HepG2 (cell line): Measurements from ENCODE around the gene IZUMO4. TPM values are rescaled to one million over a fixed set of nuclear protein-coding genes. Genes with fewer than 3 reads are reported as not detected.

Experiments used
- ATAC-seq: fragments of 200-7000 bp; cut with Tn5 transposase; 3 replicates; pipeline ENCODE4 v1.9.1; 2020; ENCODE audit warnings: mild to moderate bottlenecking, moderate library complexity
- BruUV-seq: library from RNA; stranded (reverse); fragments of 400-500 nt; replicated peaks from 2 replicates; lab custom pipeline; 2021; lab: Mats Ljungman, UMichigan
- CTCF ChIA-PET: fragments of 300-600 bp; formaldehyde crosslinking; extraction: SDS; loops from one replicate; lab custom pipeline; 2021; ENCODE audit warnings: low total read pairs, inconsistent platforms, low intra/inter-chr PET ratio; lab: Yijun Ruan, JAX
- POLR2A ChIA-PET: fragments of 350-600 bp; sonication (Branson Sonifier 250); formaldehyde crosslinking; loops from one replicate; lab custom pipeline; 2020; ENCODE audit warnings: antibody characterized with exemption, inconsistent platforms; lab: Yijun Ruan, JAX
- DNase-seq: peaks from one replicate; pipeline ENCODE4 v3.0.0-alpha.2; 2015; ENCODE audit warnings: low spot score
- FAIRE-seq: peaks from 3 replicates; lab custom pipeline; 2011; peaks lifted over from hg19 to GRCh38; lab: Jason Lieb, UNC
- H2AFZ ChIP-seq: one replicate; pipeline ENCODE4 v1.6.1; 2011; ENCODE audit warnings: low read length, inconsistent platforms
- H3K27ac ChIP-seq: fragments of 300-600 bp; 3 replicates; pipeline ENCODE4 v1.8.0; 2011; ENCODE audit warnings: mixed run types, mild to moderate bottlenecking, mixed read lengths, low read length, inconsistent platforms; ENCODE audit not compliant: insufficient read depth; ENCODE audit errors: extremely low read length
- H3K27me3 ChIP-seq, 2 experiments: fragments of 200-600 bp in 1 of 2; 2 replicates in 1 of 2; 3 replicates in 1 of 2; pipeline versions ENCODE4 v1.6.0 to v1.8.0; 2011; ENCODE audit warnings: low read length in 2 of 2, mild to moderate bottlenecking in 2 of 2, moderate library complexity in 2 of 2, inconsistent platforms in 1 of 2; ENCODE audit not compliant: insufficient read depth in 2 of 2, control insufficient read depth in 1 of 2
- H3K36me3 ChIP-seq, 2 experiments: fragments of 200-600 bp in 1 of 2; replicated peaks in 1 of 2; 2 replicates in 1 of 2; 3 replicates in 1 of 2; pipeline versions ENCODE4 v1.5.1 to v1.8.0; 2011; ENCODE audit warnings: low read length in 2 of 2, inconsistent platforms in 1 of 2; ENCODE audit not compliant: insufficient read depth in 2 of 2, control insufficient read depth in 1 of 2
- H3K4me1 ChIP-seq: 2 replicates; pipeline ENCODE4 v1.5.1; 2012; ENCODE audit warnings: low read length, inconsistent platforms; ENCODE audit not compliant: insufficient read depth
- H3K4me2 ChIP-seq: 2 replicates; pipeline ENCODE4 v1.6.0; 2011; ENCODE audit warnings: low read depth, low read length, inconsistent platforms
- H3K4me3 ChIP-seq, 3 experiments: fragments of 200-600 bp in 1 of 3; sonication (generic), shearing (Covaris generic) in 1 of 3; replicated peaks in 1 of 3; 2 replicates each; pipeline ENCODE4 v1.5.1; 2011 to 2016; ENCODE audit warnings: low read length in 3 of 3, inconsistent platforms in 2 of 3, low read depth in 2 of 3, mild to moderate bottlenecking in 2 of 3, control low read depth in 1 of 3, mixed read lengths in 1 of 3; ENCODE audit not compliant: insufficient read depth in 1 of 3
- H3K79me2 ChIP-seq: one replicate; pipeline ENCODE4 v1.6.1; 2011; ENCODE audit warnings: low read length, inconsistent platforms; ENCODE audit not compliant: insufficient read depth
- H3K9ac ChIP-seq: 2 replicates; pipeline ENCODE4 v1.6.0; 2011; ENCODE audit warnings: mild to moderate bottlenecking, low read depth, low read length, inconsistent platforms; ENCODE audit not compliant: insufficient read depth
- H3K9me3 ChIP-seq: 2 replicates; pipeline ENCODE4 v1.5.1; 2012; ENCODE audit warnings: mild to moderate bottlenecking, low read length
- H4K20me1 ChIP-seq: 2 replicates; pipeline ENCODE4 v1.6.0; 2011; ENCODE audit warnings: inconsistent platforms, mild to moderate bottlenecking, low read length, moderate library complexity; ENCODE audit not compliant: insufficient read depth
- FOSL1 ChIP-seq: sonication (generic); formaldehyde crosslinking; IDR thresholded peaks from 2 replicates; pipeline ENCODE4 v1.9.0; 2021; ENCODE audit warnings: missing genetic modification reagents, borderline replicate concordance
- MED13 ChIP-seq: sonication (generic); formaldehyde crosslinking; IDR thresholded peaks from 2 replicates; pipeline ENCODE4 v1.5.0; 2020; ENCODE audit warnings: missing genetic modification reagents
- ZBTB7A ChIP-seq: sonication (generic); formaldehyde crosslinking; IDR thresholded peaks from 2 replicates; pipeline ENCODE4 v1.8.0; 2022; ENCODE audit warnings: mild to moderate bottlenecking, missing genetic modification reagents
- ZNF280D ChIP-seq: sonication (generic); formaldehyde crosslinking; IDR thresholded peaks from 2 replicates; pipeline ENCODE4 v1.5.1; 2020; ENCODE audit warnings: mild to moderate bottlenecking, missing genetic modification reagents
- ZNF460 ChIP-seq: sonication (generic); formaldehyde crosslinking; IDR thresholded peaks from 2 replicates; pipeline ENCODE4 v1.5.1; 2020; ENCODE audit warnings: missing genetic modification reagents, mild to moderate bottlenecking, borderline replicate concordance
- ZNF616 ChIP-seq: sonication (generic); formaldehyde crosslinking; IDR thresholded peaks from 2 replicates; pipeline ENCODE4 v1.5.0; 2020; ENCODE audit warnings: low read depth, mild to moderate bottlenecking, missing genetic modification reagents
- ZNF720 ChIP-seq: sonication (generic); formaldehyde crosslinking; IDR thresholded peaks from 2 replicates; pipeline ENCODE4 v1.4.0; 2020; ENCODE audit warnings: missing genetic modification reagents
- ZNF883 ChIP-seq: sonication (generic); formaldehyde crosslinking; IDR thresholded peaks from 2 replicates; pipeline ENCODE4 v1.5.1; 2020; ENCODE audit warnings: mild to moderate bottlenecking, missing genetic modification reagents; ENCODE audit errors: not compliant biosample characterization
- WGBS: methylation state at CpG from one replicate; pipeline ENCODE4 v1.1.6; 2017; ENCODE audit warnings: low lambda C conversion rate; 5-methylcytosine and 5-hydroxymethylcytosine counted together
- in situ Hi-C: cut with HindIII; loops from 2 replicates; pipeline ENCODE4 v1.10.0; 2017; ENCODE audit warnings: low pct_unique_long_range_greater_than_20kb; ENCODE audit not compliant: extremely low pct_ligation_motif_present
- intact Hi-C: fragments of 100-400 bp; cut with micrococcal nuclease; formaldehyde crosslinking; loops from one replicate; pipeline ENCODE4 v1.10.0; 2022; ENCODE audit not compliant: unreplicated experiment
- polyA plus RNA-seq, 8 experiments: library from polyadenylated mRNA; depleted of rRNA in 3 of 8; stranded (reverse) in 7 of 8; unstranded in 1 of 8; fragments of >200 nt; fragmentation: Illumina TruSeq in 4 of 8; extraction: Trizol in 4 of 8; gene quantifications; 2 replicates each; pipeline versions ENCODE4 v1.2.1 to v1.2.3, GENCODE V29; 2011 to 2016; ENCODE audit warnings: low read depth in 4 of 8, missing spikeins in 1 of 8, mixed read lengths in 1 of 8; ENCODE audit not compliant: insufficient read depth in 1 of 8
- total RNA-seq, 5 experiments: library from RNA; depleted of rRNA; stranded (reverse); fragments of >200 nt; fragmentation: Illumina TruSeq; extraction: Trizol; gene quantifications; 2 replicates each; pipeline ENCODE4 v1.2.3, GENCODE V29; 2016; ENCODE audit warnings: low read depth in 1 of 5
- TF ChIP-seq, protein P1 (sequence below): sonication (generic); formaldehyde crosslinking; IDR thresholded peaks from 2 replicates; pipeline ENCODE4 v1.4.0; 2020; ENCODE audit warnings: mild to moderate bottlenecking, missing genetic modification reagents

IZUMO4 gene
- total and polyA plus RNA-seq, 2 of the 13 experiments (the other 11 are each of a cell fraction or from before 2014, with no cell fraction given): 0.77 to 3.9 TPM

DNA sequence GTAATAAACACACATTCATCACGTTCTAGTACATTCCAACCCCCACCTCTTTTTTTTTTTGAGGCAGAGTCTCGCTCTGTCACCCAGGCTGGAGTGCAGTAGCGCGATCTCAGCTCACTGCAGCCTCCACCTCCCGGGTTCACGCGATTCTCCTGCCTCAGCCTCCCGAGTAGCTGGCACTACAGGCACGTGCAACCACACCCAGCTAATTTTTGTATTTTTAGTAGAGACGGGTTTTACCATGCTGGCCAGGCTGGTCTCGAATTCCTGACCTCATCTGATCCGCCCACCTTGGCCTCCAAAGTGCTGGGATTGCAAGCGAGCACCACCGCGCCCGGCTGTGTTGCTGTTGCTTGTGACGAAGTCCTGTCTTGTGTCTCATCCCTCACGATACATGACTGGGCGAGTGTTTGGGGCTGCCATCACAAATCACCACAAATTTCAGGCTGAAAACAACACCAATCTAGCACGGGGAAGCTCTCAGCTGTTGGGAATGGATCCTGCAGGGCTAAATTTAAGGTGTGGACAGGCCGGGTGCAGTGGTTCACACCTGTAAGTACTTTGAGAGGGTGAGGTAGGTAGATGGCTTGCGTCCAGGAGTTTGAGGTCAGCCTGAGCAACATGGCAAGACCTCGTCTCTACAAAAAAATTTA lies 16.3 kb upstream of the IZUMO4 start (continued):
- TF ChIP-seq MED13 (CRISPR knock-in tag) (no peak), ZNF616 (CRISPR knock-in tag) (no peak), ZNF720 (no peak), FOSL1 (CRISPR knock-in tag) (no peak), ZNF460 (CRISPR knock-in tag) (no peak), ZBTB7A (CRISPR knock-in tag) (no peak)

DNA sequence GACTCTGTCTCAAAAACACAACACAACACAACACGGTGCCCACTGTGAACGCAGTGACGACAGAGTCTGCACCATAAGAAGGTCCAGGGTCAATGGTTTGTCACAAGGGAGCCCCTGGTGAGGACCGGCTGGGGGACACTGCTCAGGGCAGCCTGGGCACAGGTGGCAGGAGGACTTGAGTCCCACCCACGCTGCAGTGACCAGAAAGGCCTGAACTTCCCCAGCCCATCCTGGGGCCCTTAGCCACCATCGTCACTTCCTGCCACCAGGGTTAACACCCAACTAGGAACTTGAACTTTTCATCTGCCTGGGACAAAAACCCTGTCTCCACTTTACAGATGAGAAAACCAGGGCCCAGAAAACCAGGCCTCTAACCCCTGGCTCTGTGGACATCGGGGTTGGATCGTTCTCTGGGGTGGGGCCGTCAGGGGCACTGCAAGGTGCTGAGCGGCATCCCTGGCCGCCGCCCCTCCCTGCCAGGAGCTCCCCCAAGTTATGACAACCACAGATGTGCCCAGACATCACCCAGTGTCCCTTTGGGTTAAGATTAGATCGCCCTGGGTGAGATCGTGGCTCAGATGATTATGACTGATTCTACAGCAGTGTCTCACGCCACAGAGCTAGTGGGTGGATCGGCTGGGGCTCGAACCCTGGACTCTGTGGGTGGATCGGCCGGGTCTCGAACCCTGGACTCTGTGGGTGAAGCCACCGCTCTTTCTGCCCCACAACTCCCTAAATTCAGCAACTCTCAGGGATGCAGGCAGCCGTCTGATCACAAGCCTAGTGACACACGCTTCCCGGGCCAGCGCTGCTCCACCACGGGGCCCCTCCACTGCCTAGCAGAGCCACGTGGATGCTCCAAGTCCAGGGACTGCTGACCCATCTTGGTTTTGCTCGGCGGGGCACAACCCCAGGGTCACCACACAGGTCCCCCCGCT lies 14.6 kb upstream of the IZUMO4 start:
- peaks cover 6 to 7% of the 10 kb centered on the region in 2 experiments; a peak in 3 of 5 replicates for H3K36me3 ChIP-seq
- FAIRE-seq (no peak), DNase-seq (no peak), ATAC-seq (no peak)
- H3K9ac ChIP-seq: no peak overlapping the region
- no peak overlapping the region for H2AFZ ChIP-seq
- POLR2A ChIA-PET: no interaction called here
- H3K4me2 ChIP-seq: no peak overlapping the region
- H3K4me1 ChIP-seq: peaks cover 26% of the 10 kb centered on the region
- no peaks in the 10 kb centered on the region for H3K79me2 ChIP-seq
- in situ Hi-C loops: no loop called here
- BruUV-seq: no TSS peak
- 92% methylated on average over 16 of the region's 30 CpGs for WGBS
- CTCF ChIA-PET: no interaction called here
- no peaks in the 10 kb centered on the region for H3K9me3 ChIP-seq
- no peaks in the 10 kb centered on the region for H4K20me1 ChIP-seq
- intact Hi-C loops: no loop called here
- no peak overlapping the region for H3K27ac ChIP-seq
- H3K27me3 ChIP-seq: no peaks in the 10 kb centered on the region
- no peak overlapping the region for H3K4me3 ChIP-seq
- TF ChIP-seq, protein P1, sequence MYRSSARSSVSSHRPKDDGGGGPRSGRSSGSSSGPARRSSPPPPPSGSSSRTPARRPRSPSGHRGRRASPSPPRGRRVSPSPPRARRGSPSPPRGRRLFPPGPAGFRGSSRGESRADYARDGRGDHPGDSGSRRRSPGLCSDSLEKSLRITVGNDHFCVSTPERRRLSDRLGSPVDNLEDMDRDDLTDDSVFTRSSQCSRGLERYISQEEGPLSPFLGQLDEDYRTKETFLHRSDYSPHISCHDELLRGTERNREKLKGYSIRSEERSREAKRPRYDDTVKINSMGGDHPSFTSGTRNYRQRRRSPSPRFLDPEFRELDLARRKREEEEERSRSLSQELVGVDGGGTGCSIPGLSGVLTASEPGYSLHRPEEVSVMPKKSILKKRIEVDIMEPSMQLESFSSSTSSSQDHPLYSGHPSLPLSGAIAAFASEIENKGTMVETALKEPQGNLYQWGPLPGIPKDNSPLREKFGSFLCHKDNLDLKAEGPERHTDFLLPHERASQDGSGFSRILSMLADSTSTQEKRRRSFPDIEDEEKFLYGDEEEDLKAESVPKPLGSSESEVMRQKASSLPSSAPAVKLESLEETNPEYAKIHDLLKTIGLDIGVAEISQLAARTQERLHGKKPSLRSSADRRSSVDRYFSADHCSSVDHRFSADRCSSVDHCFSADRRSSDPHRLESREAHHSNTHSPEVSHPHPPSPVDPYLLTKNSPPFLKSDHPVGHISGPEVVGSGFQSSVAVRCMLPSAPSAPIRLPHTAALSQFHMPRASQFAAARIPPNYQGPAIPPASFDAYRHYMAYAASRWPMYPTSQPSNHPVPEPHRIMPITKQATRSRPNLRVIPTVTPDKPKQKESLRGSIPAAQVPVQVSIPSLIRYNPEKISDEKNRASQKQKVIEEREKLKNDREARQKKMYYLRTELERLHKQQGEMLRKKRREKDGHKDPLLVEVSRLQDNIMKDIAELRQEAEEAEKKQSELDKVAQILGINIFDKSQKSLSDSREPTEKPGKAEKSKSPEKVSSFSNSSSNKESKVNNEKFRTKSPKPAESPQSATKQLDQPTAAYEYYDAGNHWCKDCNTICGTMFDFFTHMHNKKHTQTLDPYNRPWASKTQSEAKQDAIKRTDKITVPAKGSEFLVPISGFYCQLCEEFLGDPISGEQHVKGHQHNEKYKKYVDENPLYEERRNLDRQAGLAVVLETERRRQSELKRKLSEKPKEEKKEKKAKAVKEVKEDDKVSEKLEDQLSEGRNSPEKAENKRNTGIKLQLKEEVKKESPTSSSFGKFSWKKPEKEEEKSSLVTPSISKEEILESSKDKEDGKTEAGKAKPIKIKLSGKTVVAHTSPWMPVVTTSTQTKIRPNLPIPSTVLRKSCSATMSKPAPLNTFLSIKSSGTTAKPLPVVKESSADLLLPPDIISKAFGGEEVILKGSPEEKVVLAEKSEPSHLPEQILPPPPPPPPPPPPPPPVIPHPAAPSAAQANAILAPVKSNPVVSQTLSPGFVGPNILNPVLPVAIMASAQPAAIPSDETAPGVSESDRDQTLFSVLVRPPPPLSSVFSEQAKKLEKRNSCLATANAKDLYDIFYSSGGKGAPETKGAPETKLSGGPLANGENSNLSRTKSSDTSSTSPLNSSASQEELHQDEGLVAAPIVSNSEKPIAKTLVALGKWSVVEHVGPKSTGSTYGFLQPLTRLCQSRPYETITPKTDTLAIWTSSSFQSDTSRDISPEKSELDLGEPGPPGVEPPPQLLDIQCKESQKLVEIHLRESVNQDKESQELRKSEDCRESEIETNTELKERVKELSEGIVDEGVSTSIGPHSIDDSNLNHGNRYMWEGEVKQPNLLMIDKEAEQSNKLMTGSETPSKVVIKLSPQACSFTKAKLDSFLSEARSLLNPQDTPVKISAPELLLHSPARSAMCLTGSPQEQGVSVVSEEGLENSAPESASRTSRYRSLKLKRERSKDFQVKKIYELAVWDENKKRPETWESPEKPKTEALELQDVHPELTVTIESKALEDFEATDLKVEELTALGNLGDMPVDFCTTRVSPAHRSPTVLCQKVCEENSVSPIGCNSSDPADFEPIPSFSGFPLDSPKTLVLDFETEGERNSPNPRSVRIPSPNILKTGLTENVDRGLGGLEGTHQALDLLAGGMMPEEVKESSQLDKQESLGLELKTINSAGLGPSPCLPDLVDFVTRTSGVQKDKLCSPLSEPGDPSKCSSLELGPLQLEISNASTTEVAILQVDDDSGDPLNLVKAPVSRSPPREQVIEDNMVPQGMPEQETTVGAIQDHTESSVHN (CRISPR knock-in tag): no peak
- TF ChIP-seq ZNF280D (CRISPR knock-in tag) (no peak), ZNF883 (CRISPR knock-in tag) (no peak)
